Measurements from ENCODE around the gene VRK3.

GRCh38 chr19:49926515-49926914, 98.7 kb downstream of the VRK3 start:
- TF ChIP-seq CTCF (IDR thresholded peaks at IDR 0.05) (no peak), POLR2AphosphoS5 (IDR thresholded peaks at IDR 0.05) (no peak), EP300 (IDR thresholded peaks at IDR 0.05) (no peak)

Data from sigmoid colon (tissue), 4 donors.